Neural progenitor cell (in vitro differentiated cells): ENCODE data around the gene XIAP. TPM values are rescaled to one million over a fixed set of nuclear protein-coding genes. Genes with fewer than 3 reads are reported as not detected.

Source experiments
- DNase-seq: peaks from one replicate; pipeline ENCODE4 v3.0.0-alpha.2; 2016; ENCODE audit warnings: low spot score
- H2AFZ ChIP-seq: fragments of 200-600 bp; sonication (generic); replicated peaks from 2 replicates; pipeline ENCODE4 v1.6.1; 2016; ENCODE audit warnings: antibody characterized with exemption
- H3F3A ChIP-seq: fragments of 200-600 bp; sonication (generic); 2 replicates; pipeline ENCODE4 v1.6.1; 2016; ENCODE audit warnings: antibody characterized with exemption, low read depth
- H3K27ac ChIP-seq: fragments of 200-600 bp; sonication (generic); 2 replicates; pipeline ENCODE4 v1.5.1; 2016; ENCODE audit warnings: mild to moderate bottlenecking
- H3K27me3 ChIP-seq: fragments of 200-600 bp; sonication (generic); 2 replicates; pipeline ENCODE4 v1.6.1; 2016; ENCODE audit warnings: mild to moderate bottlenecking, moderate library complexity
- H3K36me3 ChIP-seq: fragments of 200-600 bp; sonication (generic); 2 replicates; pipeline ENCODE4 v1.5.1; 2016
- H3K4me1 ChIP-seq: fragments of 200-600 bp; sonication (generic); 2 replicates; pipeline ENCODE4 v1.6.1; 2016; ENCODE audit warnings: mixed run types
- H3K4me2 ChIP-seq: fragments of 200-600 bp; sonication (generic); 2 replicates; pipeline ENCODE4 v1.6.1; 2016
- H3K4me3 ChIP-seq: fragments of 200-600 bp; sonication (generic); 2 replicates; pipeline ENCODE4 v1.5.1; 2016
- H3K79me2 ChIP-seq: fragments of 200-600 bp; sonication (generic); 2 replicates; pipeline ENCODE4 v1.6.1; 2016; ENCODE audit warnings: low read depth
- H3K9ac ChIP-seq: fragments of 200-600 bp; sonication (generic); 2 replicates; pipeline ENCODE4 v1.6.1; 2016
- H3K9me3 ChIP-seq: fragments of 200-600 bp; sonication (generic); 2 replicates; pipeline ENCODE4 v1.5.1; 2016; ENCODE audit warnings: low read depth
- H4K20me1 ChIP-seq: fragments of 200-600 bp; sonication (generic); 2 replicates; pipeline ENCODE4 v1.6.1; 2016; ENCODE audit warnings: low read depth
- H3K27ac Mint-ChIP-seq: 3 replicates; pipeline ENCODE4 v1.8.0; 2021; ENCODE audit warnings: mixed read lengths
- H3K27me3 Mint-ChIP-seq: 2 replicates; pipeline ENCODE4 v1.8.0; 2022; ENCODE audit warnings: low read depth, mild to moderate bottlenecking, inconsistent platforms, moderate library complexity, mixed read lengths; ENCODE audit not compliant: insufficient read depth
- H3K36me3 Mint-ChIP-seq: 3 replicates; pipeline ENCODE4 v1.8.0; 2021; ENCODE audit warnings: mixed read lengths
- H3K4me1 Mint-ChIP-seq: 3 replicates; pipeline ENCODE4 v1.8.0; 2021; ENCODE audit warnings: mixed read lengths
- H3K4me3 Mint-ChIP-seq: 3 replicates; pipeline ENCODE4 v1.8.0; 2021; ENCODE audit warnings: mild to moderate bottlenecking, moderate library complexity, mixed read lengths
- H3K9me3 Mint-ChIP-seq: 3 replicates; pipeline ENCODE4 v1.8.0; 2020; ENCODE audit warnings: mixed read lengths
- CTCF ChIP-seq: fragments of 200-600 bp; sonication (generic); IDR thresholded peaks from 2 replicates; pipeline ENCODE4 v1.5.1; 2017; ENCODE audit warnings: antibody characterized with exemption, mild to moderate bottlenecking
- EZH2 ChIP-seq: fragments of 200-600 bp; sonication (generic); IDR thresholded peaks from 2 replicates; pipeline ENCODE4 v1.6.1; 2017; ENCODE audit warnings: antibody characterized with exemption, mild to moderate bottlenecking, moderate library complexity
- EZH2phosphoT487 ChIP-seq: fragments of 200-600 bp; sonication (generic); IDR thresholded peaks from 2 replicates; pipeline ENCODE4 v1.6.1; 2017; ENCODE audit warnings: antibody characterized with exemption
- total RNA-seq: library from RNA; depleted of rRNA; stranded (reverse); fragments of >200 nt; gene quantifications from 2 replicates; pipeline ENCODE4 v1.2.3, GENCODE V29; 2015; ENCODE audit warnings: low replicate concordance

Gene XIAP
- total RNA-seq, 1 donor from 2014 or later, result 44.6 TPM

DNA sequence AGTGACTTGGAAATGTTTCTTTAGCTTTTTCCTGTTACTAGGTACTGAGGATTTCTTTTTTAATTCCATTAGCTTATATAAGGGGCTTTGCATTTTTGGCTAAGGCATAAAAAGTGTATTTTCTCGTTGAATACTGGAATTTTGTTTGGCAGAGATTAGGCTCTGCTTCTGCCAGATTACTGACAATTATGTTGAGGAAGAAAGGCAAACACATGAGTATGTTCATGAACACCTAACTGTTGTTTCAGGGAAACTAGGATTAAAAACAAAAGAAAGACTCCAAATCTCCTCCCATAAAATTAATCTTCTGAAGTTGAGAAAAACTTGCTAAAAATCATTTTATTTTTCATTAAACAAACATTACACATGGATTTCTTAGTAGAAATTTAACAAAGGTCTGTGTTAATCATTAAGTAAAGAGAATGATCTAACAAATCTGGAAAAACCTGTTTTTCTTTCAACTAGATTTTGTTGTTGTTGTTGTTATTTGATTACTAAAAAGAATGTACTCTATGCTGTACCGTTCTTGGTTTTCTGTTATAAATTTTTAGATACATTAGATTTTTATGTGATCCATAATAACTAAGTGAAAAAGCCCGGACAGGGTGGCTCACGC lies 58.4 kb downstream of the XIAP start:
- Mint-ChIP-seq H3K4me3 (no peak overlapping the region), H3K9me3 (no peaks in the 10 kb centered on the region), H3K4me1 (no peaks in the 10 kb centered on the region), H3K36me3 (no peaks in the 10 kb centered on the region), H3K27me3 (no peaks in the 10 kb centered on the region), H3K27ac (no peak overlapping the region)
- Histone ChIP-seq H3K9me3 (no peaks in the 10 kb centered on the region), H3K4me3 (no peak overlapping the region), H3F3A (no peaks in the 10 kb centered on the region), H3K9ac (no peak overlapping the region), H2AFZ (no peak overlapping the region), H3K4me1 (no peaks in the 10 kb centered on the region), H3K27ac (no peak overlapping the region), H3K27me3 (no peaks in the 10 kb centered on the region), H3K36me3 (no peaks in the 10 kb centered on the region), H3K79me2 (no peaks in the 10 kb centered on the region), H3K4me2 (no peak overlapping the region), H4K20me1 (no peaks in the 10 kb centered on the region)
- TF ChIP-seq CTCF, result no peak
- TF ChIP-seq EZH2, result no peak
- no peak for DNase-seq

DNA sequence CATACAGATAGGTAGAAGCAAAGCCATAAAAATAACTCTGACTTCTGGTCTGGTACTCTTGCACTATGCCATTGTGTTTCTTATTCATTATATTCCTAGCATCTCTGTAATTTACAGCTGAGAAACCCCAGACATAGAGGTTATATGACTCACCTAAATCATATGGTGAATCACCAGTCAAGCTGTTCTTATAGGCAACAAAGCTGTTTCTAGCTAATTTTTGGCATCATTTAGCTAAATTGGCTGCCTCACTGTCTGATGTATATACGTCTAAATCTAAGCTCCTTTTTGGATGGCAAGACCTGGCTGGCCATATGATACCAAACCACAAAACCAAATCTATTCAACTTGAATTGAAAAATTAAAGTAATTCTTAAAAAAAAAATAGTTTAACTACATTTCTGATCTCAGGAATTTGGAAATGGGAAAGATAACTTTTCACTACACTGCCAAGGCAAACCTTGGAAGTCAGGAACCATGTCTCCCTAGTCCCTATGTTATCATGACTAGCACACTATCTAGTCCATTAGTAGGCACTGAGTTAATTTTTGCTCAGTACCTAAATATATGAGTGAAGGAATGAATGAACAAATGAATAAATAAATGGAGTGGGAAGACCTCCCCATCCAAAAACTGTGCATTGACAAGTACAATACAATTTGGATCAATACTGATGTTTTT lies 60.4 kb downstream of the XIAP start:
- Histone ChIP-seq H3K4me2 (no peak overlapping the region), H3K9ac (no peak overlapping the region), H2AFZ (no peak overlapping the region), H3K36me3 (no peaks in the 10 kb centered on the region), H3K27me3 (no peaks in the 10 kb centered on the region), H3K4me3 (no peak overlapping the region), H3F3A (no peaks in the 10 kb centered on the region), H3K4me1 (no peaks in the 10 kb centered on the region), H4K20me1 (no peaks in the 10 kb centered on the region), H3K9me3 (no peaks in the 10 kb centered on the region), H3K79me2 (no peaks in the 10 kb centered on the region), H3K27ac (no peak overlapping the region)
- no peak overlapping the region for H3K4me3 Mint-ChIP-seq
- H3K27me3 Mint-ChIP-seq, result no peaks in the 10 kb centered on the region
- peaks cover 8% of the 10 kb centered on the region for H3K4me1 Mint-ChIP-seq
- H3K9me3 Mint-ChIP-seq, result peaks cover 2% of the 10 kb centered on the region
- DNase-seq, result no peak
- no peak overlapping the region for H3K27ac Mint-ChIP-seq
- no peaks in the 10 kb centered on the region for H3K36me3 Mint-ChIP-seq
- no peak for TF ChIP-seq CTCF
- TF ChIP-seq EZH2phosphoT487, result no peak
- no peak for TF ChIP-seq EZH2

DNA sequence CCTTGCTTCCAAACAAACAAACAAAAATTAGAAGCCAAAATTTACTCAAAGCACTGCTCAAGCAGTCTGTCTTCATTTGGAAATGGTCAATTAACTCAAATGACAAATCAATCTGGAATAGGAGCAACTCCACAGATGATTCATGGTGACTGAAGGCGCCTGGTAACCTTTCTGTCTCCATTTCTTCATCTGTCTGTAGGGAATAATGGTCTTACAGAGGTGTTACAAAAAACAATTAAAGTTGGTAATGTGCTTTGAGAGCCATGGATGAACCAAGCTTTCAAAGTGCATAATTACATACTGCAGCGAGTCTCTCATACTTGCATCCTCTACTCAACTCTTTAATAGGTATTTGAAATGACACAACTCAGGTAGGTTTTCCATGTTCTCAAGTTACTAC lies 63.4 kb downstream of the XIAP start:
- peaks cover 8% of the 10 kb centered on the region for H3K4me1 Mint-ChIP-seq
- peaks cover 2% of the 10 kb centered on the region for H3K9me3 Mint-ChIP-seq
- no peaks in the 10 kb centered on the region for H3K4me1 ChIP-seq
- no peaks in the 10 kb centered on the region for H3K27me3 Mint-ChIP-seq
- no peak overlapping the region for H3K27ac Mint-ChIP-seq
- no peak for DNase-seq
- no peaks in the 10 kb centered on the region for H3K9me3 ChIP-seq
- no peaks in the 10 kb centered on the region for H3K79me2 ChIP-seq
- H3K4me3 ChIP-seq, result no peak overlapping the region
- H4K20me1 ChIP-seq, result no peaks in the 10 kb centered on the region
- no peak overlapping the region for H3K4me2 ChIP-seq
- TF ChIP-seq EZH2phosphoT487, result no peak
- TF ChIP-seq CTCF, result no peak
- TF ChIP-seq EZH2, result no peak
- H3K27ac ChIP-seq, result no peak overlapping the region
- no peaks in the 10 kb centered on the region for H3F3A ChIP-seq
- no peak overlapping the region for H2AFZ ChIP-seq
- H3K4me3 Mint-ChIP-seq, result no peak overlapping the region
- no peaks in the 10 kb centered on the region for H3K27me3 ChIP-seq
- no peak overlapping the region for H3K9ac ChIP-seq
- no peaks in the 10 kb centered on the region for H3K36me3 ChIP-seq
- no peaks in the 10 kb centered on the region for H3K36me3 Mint-ChIP-seq
